Smooth muscle cell of the umbilical artery (primary cell): ENCODE measurements around the gene C22orf15. TPM values are rescaled to one million over a fixed set of nuclear protein-coding genes. Genes with fewer than 3 reads are reported as not detected.

Experiments
- total RNA-seq: library from RNA; depleted of rRNA; stranded (reverse); fragments of >200 nt; gene quantifications from 2 replicates; pipeline ENCODE4 v1.2.3, GENCODE V29; 2014

C22orf15 gene
- 1.2 and 3.3 TPM in 2 replicates for total RNA-seq

GRCh38 chr22:23762842-23763578 lies at the start of gene C22orf15:
C22orf15 (plus strand) TSS chr22:23762990; CDS start chr22:23763307, 317 bp downstream.

GRCh38 chr22:23750714-23751440 lies 11.9 kb upstream of the C22orf15 start, which contains the start of gene ZNF70:
ZNF70 (minus strand) TSS chr22:23751112; CDS start chr22:23745140, 5,972 bp downstream.

GRCh38 chr22:23754220-23754919 lies 8.4 kb upstream of the C22orf15 start, which contains the start of gene VPREB3:
VPREB3 (minus strand) TSS chr22:23754425; CDS start chr22:23754363, 62 bp downstream.

GRCh38 chr22:23767673-23768548 lies 5.1 kb downstream of the C22orf15 start, which contains the start of gene CHCHD10:
CHCHD10 (minus strand) TSS chr22:23767972; CDS start chr22:23767874, 98 bp downstream.

GRCh38 chr22:23772649-23773473 lies 10.1 kb downstream of the C22orf15 start, which contains the start of gene MMP11:
MMP11 (plus strand) TSS chr22:23772849; CDS start chr22:23772871, 22 bp downstream.

GRCh38 chr22:23786752-23787599 lies 24.2 kb downstream of the C22orf15 start, which contains the start of gene SMARCB1:
SMARCB1 (plus strand) TSS chr22:23786966; CDS start chr22:23787170, 204 bp downstream.

Other genes with a start within 250 kb of the C22orf15 start
- not detected in 2 replicates for gene IGLL1, start 182.7 kb upstream of the C22orf15 start, total RNA-seq
- not detected in 2 replicates for gene DRICH1, start 130.7 kb upstream of the C22orf15 start, total RNA-seq
- not detected in 2 replicates for gene RGL4, start 72.0 kb upstream of the C22orf15 start, total RNA-seq
- gene ZNF70, start 11.9 kb upstream of the C22orf15 start, total RNA-seq = 4.2 and 6.7 TPM in 2 replicates
- not detected in 2 replicates for gene VPREB3, start 8.6 kb upstream of the C22orf15 start, total RNA-seq
- gene CHCHD10, start 5.0 kb downstream of the C22orf15 start, total RNA-seq = 3.0 and 4.3 TPM in 2 replicates
- gene MMP11, start 9.9 kb downstream of the C22orf15 start, total RNA-seq = 14.0 and 15.4 TPM in 2 replicates
- gene SMARCB1, start 24.0 kb downstream of the C22orf15 start, total RNA-seq = 17.5 and 42.7 TPM in 2 replicates
- 0.30 and 0.83 TPM in 2 replicates for gene DERL3, start 76.0 kb downstream of the C22orf15 start, total RNA-seq
- 12.9 and 14.8 TPM in 2 replicates for gene SLC2A11, start 94.9 kb downstream of the C22orf15 start, total RNA-seq
- gene MIF, start 131.4 kb downstream of the C22orf15 start, total RNA-seq = 204 and 272 TPM in 2 replicates
- gene GSTT2B, start 198.2 kb downstream of the C22orf15 start, total RNA-seq = 4.2 and 15.7 TPM in 2 replicates
- gene DDTL, start 203.9 kb downstream of the C22orf15 start, total RNA-seq = 0.59 and 0.60 TPM in 2 replicates
- gene DDT, start 211.5 kb downstream of the C22orf15 start, total RNA-seq = 75.8 and 104 TPM in 2 replicates
- 0.60 TPM in 1 of 2 replicates, not detected in the other for gene GSTT2, start 217.1 kb downstream of the C22orf15 start, total RNA-seq
- gene GSTT4, start 242.5 kb downstream of the C22orf15 start, total RNA-seq = not detected in 2 replicates
- 41.9 and 75.8 TPM in 2 replicates for gene CABIN1, start 248.3 kb downstream of the C22orf15 start, total RNA-seq